Right lobe of liver (tissue), 6 donors: ENCODE measurements around the gene CCDC89. TPM values are rescaled to one million over a fixed set of nuclear protein-coding genes. Genes with fewer than 3 reads are reported as not detected.
A peak's percentile ranks its signal among the peaks of the same experiment; 100 is the strongest.

Experiments used
- ATAC-seq, 4 donors: fragments of 200-7000 bp; cut with Tn5 transposase; one replicate each; pipeline ENCODE4 v1.9.1; 2020; ENCODE audit warnings: mild to moderate bottlenecking in 4 of 4, moderate library complexity in 4 of 4
- DNase-seq, 3 donors: peaks; one replicate each; pipeline ENCODE4 v3.0.0-alpha.2; 2020
- H3K27ac ChIP-seq, 3 donors: fragments of 200-600 bp; one replicate each; pipeline ENCODE4 v1.8.0; 2022
- H3K27me3 ChIP-seq, 2 donors: fragments of 200-600 bp; one replicate each; pipeline ENCODE4 v1.8.0; 2022
- H3K36me3 ChIP-seq, 4 donors: fragments of 200-600 bp; sonication (generic) in 1 of 4; one replicate each; pipeline versions ENCODE4 v1.5.1 to v1.8.0; 2017 to 2022; ENCODE audit warnings: control low read depth in 1 of 4
- H3K4me1 ChIP-seq, 4 donors: fragments of 200-600 bp; sonication (generic) in 1 of 4; one replicate each; pipeline versions ENCODE4 v1.5.1 to v1.8.0; 2017 to 2022; ENCODE audit warnings: control low read depth in 1 of 4
- H3K4me3 ChIP-seq, 3 donors: fragments of 200-600 bp; one replicate each; pipeline ENCODE4 v1.8.0; 2022
- H3K9me3 ChIP-seq, 4 donors: fragments of 200-600 bp; sonication (generic) in 1 of 4; one replicate each; pipeline versions ENCODE4 v1.5.1 to v1.8.0; 2017 to 2022; ENCODE audit warnings: control low read depth in 1 of 4
- CTCF ChIP-seq, 4 donors: fragments of 200-600 bp in 3 of 4; fragments of 450-650 bp in 1 of 4; IDR thresholded peaks; one replicate each; pipeline versions ENCODE4 v1.5.1 to v1.8.0; 2016 to 2022; ENCODE audit warnings: antibody characterized with exemption in 4 of 4, mild to moderate bottlenecking in 2 of 4
- POLR2A ChIP-seq: fragments of 450-650 bp; IDR thresholded peaks from one replicate; pipeline ENCODE4 v1.6.1; 2017; ENCODE audit warnings: antibody characterized with exemption, mild to moderate bottlenecking
- WGBS: methylation state at CpG from one replicate; pipeline ENCODE4 v1.1.6; 2018; ENCODE audit warnings: low coverage, low lambda C conversion rate; ENCODE audit not compliant: insufficient coverage; ENCODE audit errors: missing lambda C conversion rate; 5-methylcytosine and 5-hydroxymethylcytosine counted together
- intact Hi-C, 2 donors: fragments of 100-400 bp; cut with DNase I; formaldehyde crosslinking; loops; one replicate each; pipeline versions ENCODE4 v1.11.2 to v1.14.1; 2022
- total RNA-seq, 6 experiments: library from RNA; depleted of rRNA in 2 of 6; stranded (reverse); fragments of >200 nt in 2 of 6; fragmentation: NEBNext Ultra II Directional in 3 of 6; extraction: Animal tissue kit (Norgen Biotek cat#: 25700) in 3 of 6; gene quantifications; one replicate each; pipeline versions ENCODE4 v1.1.0 to v1.2.4, GENCODE V29; 2016 to 2023
- donor health status: DM: no; HTN: yes; CAD: no.
- donor health status: DM: no; HTN: no; CAD: no.
- donor health status: DM: no; HTN: no; CAD: no.
- donor health status: DM: no; HTN: yes; CAD: no.
- donor health status: DM: no; HTN: yes; CAD: no.

Gene CCDC89
- total RNA-seq, 6 experiments from 2014 or later, result 0.20 TPM; not detected in 5

GRCh38 chr11:85651118-85651517 lies 34.9 kb downstream of the CCDC89 start:
- Histone ChIP-seq H3K9me3 (no peaks in the 10 kb centered on the region), H3K4me1 (peaks cover 0 to 11% (median 3%) of the 10 kb centered on the region in 4 donors), H3K27ac (no peak overlapping the region), H3K27me3 (no peaks in the 10 kb centered on the region), H3K4me3 (no peak overlapping the region), H3K36me3 (peaks cover 0 to 4% (median under 1%) of the 10 kb centered on the region in 4 donors)
- no peak for TF ChIP-seq CTCF (IDR thresholded peaks at IDR 0.05)
- no peak for TF ChIP-seq POLR2A
- no peak for ATAC-seq
- 100% methylated on average over 1 of the region's 1 CpG for WGBS
- intact Hi-C loops, result no loop called here
- DNase-seq, result no peak

DNA sequence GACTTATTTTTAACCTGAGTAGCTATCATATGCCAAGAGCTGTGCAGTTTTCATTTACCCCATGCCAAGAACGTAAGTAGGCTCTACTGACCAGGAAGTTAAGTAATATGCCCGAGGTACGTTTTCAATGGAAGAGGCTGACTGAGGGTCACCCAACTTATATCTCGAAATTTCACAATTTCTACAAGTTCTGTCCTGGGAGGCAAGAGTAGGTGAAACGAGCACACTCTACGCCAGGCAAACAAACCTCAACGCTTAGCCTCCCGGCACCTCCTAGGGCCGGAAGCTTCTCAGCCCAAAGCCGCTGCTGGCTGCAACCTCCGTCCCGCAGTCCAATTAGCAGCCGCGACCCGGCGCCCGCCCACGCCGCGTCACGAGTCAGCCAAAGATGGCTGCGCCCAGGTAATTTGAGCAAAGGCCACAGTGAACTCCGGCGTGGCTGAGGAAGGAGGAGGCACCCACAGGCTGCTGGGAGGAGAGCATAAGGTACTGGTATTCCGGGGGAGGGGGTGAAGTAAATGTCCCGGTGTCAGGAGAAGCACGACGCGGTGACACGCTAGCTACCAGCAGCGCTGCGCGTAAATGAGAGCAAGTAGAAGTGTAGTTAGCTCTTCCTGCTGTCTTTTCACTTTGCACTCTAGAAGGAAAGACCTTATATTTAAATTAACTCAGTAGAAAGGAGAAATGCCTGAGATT lies 38.2 kb downstream of the CCDC89 start, which contains the start of gene TMEM126A:
TMEM126A (plus strand) TSS at position 364 of the 696 bp plus-strand sequence. CDS start 2,289 bp downstream, outside the sequence.
- Histone ChIP-seq H3K27ac (peak within 1 kb of the TSS; percentile 12 to 65 (median 63)), H3K27me3 (no peaks in the 10 kb centered on the region), H3K4me1 (peaks cover 0 to 11% (median 3%) of the 10 kb centered on the region in 4 donors), H3K4me3 (peak within 1 kb of the TSS; percentile 50 to 71 (median 70)), H3K9me3 (no peaks in the 10 kb centered on the region), H3K36me3 (no peaks in the 10 kb centered on the region)
- peak; percentile 100 for ATAC-seq
- DNase-seq, result peak; percentile 92 to 94 (median 93)
- under 1% methylated on average over 25 of the region's 33 CpGs for WGBS
- TF ChIP-seq CTCF (IDR thresholded peaks at IDR 0.05) (no peak), POLR2A (peak; percentile 87)
- intact Hi-C loops, result no loop called here

- no peak for ATAC-seq
- intact Hi-C loops, result no loop called here
- H3K36me3 ChIP-seq, result no peaks in the 10 kb centered on the region
These were observed 38.9 kb downstream of the CCDC89 start for GRCh38 chr11:85647078-85647477.

DNA sequence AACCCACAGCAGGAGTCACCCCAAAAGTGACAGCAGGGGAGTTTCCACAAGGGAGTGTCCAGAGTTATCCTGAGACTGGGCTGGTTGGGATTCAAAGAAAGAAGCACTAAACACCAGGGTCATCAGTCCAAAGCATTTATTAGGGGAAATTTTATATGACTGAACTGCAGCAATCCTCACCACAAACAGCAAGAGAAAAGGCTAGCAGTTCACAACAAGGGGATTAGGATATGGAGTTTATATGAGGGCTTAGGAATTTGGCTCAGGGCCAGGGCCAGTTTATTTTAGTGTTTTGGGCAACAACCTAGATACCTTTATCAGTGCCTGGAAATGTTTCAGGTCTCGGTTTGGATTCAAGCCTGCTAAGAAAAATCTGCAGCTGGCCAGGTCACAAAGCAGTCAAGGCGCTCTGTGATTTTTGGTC lies 42.8 kb downstream of the CCDC89 start:
- Histone ChIP-seq H3K36me3 (no peaks in the 10 kb centered on the region), H3K27me3 (no peaks in the 10 kb centered on the region), H3K9me3 (no peaks in the 10 kb centered on the region), H3K4me3 (no peak overlapping the region), H3K4me1 (peaks cover 0 to under 1% (median 0%) of the 10 kb centered on the region in 4 donors), H3K27ac (no peak overlapping the region)
- TF ChIP-seq POLR2A, result no peak
- intact Hi-C loops, result no loop called here
- no peak for DNase-seq
- ATAC-seq, result no peak
- WGBS, result 20% methylated on average over 2 of the region's 2 CpGs

More at GRCh38 chr11:85647078-85647477, 38.9 kb downstream of the CCDC89 start:
- WGBS, result 19% methylated on average over 2 of the region's 2 CpGs
- peak overlapping the region; percentile 12 to 65 (median 63) for H3K27ac ChIP-seq
- H3K27me3 ChIP-seq, result no peaks in the 10 kb centered on the region
- no peaks in the 10 kb centered on the region for H3K9me3 ChIP-seq
- DNase-seq, result no peak
- H3K4me3 ChIP-seq, result peak overlapping the region; percentile 50 to 71 (median 70)
- peaks cover 0 to 11% (median 3%) of the 10 kb centered on the region in 4 donors for H3K4me1 ChIP-seq
- TF ChIP-seq CTCF (IDR thresholded peaks at IDR 0.05), result no peak
- no peak for TF ChIP-seq POLR2A

DNA sequence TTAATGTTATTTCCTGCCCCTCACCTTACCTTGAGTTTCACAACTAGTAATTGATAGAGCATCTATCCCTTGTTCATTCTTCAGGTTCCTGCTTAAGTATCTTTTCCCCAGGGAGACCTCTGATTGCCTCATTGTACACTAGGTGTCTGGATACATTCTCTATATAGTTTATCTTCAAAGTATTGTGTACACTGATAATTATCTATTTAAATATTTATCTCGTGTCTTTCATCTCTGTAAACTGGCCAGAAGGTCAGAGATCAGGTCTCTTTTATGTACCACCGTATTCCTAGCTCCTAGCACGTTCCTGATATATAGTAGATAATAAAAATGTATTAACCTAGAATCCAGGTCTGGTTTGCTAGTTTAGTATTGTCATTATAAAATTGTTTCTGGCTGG lies 51.2 kb downstream of the CCDC89 start:
- intact Hi-C loops, result no loop called here
- Histone ChIP-seq H3K4me1 (peaks cover 0 to 4% (median 0%) of the 10 kb centered on the region in 4 donors), H3K9me3 (no peaks in the 10 kb centered on the region), H3K4me3 (no peak overlapping the region), H3K27me3 (no peaks in the 10 kb centered on the region), H3K27ac (no peak overlapping the region), H3K36me3 (peaks cover 0 to 23% (median 3%) of the 10 kb centered on the region in 4 donors)
- no peak for DNase-seq
- no peak for TF ChIP-seq POLR2A
- ATAC-seq, result no peak
- 52% methylated on average over 3 of the region's 3 CpGs for WGBS

Other genes starting within 250 kb of the CCDC89 start
- 1 to 10 TPM; 1.2 to 6.4 (median 2.5) TPM for gene DLG2, start 58.9 kb downstream of the CCDC89 start, total RNA-seq
- gene TMEM126B, start 57.6 kb downstream of the CCDC89 start, total RNA-seq, result 10 to 100 TPM; 14.3 to 28.5 (median 22.3) TPM
- gene TMEM126A, start 38.2 kb downstream of the CCDC89 start, total RNA-seq, result 10 to 100 TPM; 13.4 to 22.9 (median 17.7) TPM
- gene CREBZF, start 21.1 kb downstream of the CCDC89 start, total RNA-seq, result 10 to 100 TPM; 14.1 to 23.0 (median 18.0) TPM
- gene SYTL2, start 124.9 kb upstream of the CCDC89 start, total RNA-seq, result 10 to 100 TPM in 2 of 6 experiments, 1 to 10 TPM in 4; 4.2 to 14.9 (median 8.7) TPM
- not detected for gene CCDC83, start 169.2 kb upstream of the CCDC89 start, total RNA-seq